ENCODE results near the gene FAR2.

Gene FAR2

DNA sequence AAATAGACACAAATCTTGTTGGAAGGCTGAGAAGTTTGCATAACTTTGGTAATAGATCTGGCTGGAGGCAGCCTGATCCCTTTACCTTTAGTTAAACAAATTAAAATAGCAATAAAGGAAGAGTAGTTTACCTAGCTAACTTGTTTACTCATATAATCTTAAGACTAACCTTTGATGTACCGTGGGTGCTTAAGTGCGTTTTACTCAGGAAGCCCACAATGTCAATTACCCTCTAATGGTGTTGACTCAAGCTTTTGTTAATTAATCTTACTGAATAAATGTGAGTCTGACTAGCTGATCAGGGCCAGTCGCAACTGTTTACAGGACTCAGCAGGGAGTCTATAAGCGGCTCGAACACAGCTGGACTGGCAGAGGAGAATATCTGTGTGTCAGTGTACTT is 51.5 kb downstream of the FAR2 start:
- no peak for DNase-seq (ENCODE audit: low read depth, low spot score)

DNA sequence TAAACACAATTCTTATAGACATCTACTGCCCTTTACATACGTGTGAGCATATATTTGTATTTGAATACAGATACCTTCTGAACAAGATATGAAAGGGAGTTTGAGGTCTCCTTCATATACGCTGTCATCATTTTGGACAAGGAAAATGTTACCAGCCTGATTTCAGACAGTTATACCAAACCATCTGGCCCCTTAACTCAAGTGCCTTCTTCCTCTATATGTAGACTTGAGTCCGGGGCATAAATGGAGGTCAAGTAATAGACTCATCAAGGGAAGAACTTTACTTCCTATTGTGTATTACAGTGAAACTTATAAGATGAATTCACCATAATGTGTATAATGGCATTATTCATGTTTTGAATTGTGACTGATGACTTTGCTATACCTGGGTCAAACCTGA is 52.2 kb downstream of the FAR2 start:
- ChIA-PET POLR2A (no interaction called here), CTCF (no interaction called here)
- H3K4me3 ChIP-seq (ENCODE audit: low read depth, low read length): no peak overlapping the region
- no peak for DNase-seq (ENCODE audit: low read depth, low spot score)
- TF ChIP-seq, protein P1, sequence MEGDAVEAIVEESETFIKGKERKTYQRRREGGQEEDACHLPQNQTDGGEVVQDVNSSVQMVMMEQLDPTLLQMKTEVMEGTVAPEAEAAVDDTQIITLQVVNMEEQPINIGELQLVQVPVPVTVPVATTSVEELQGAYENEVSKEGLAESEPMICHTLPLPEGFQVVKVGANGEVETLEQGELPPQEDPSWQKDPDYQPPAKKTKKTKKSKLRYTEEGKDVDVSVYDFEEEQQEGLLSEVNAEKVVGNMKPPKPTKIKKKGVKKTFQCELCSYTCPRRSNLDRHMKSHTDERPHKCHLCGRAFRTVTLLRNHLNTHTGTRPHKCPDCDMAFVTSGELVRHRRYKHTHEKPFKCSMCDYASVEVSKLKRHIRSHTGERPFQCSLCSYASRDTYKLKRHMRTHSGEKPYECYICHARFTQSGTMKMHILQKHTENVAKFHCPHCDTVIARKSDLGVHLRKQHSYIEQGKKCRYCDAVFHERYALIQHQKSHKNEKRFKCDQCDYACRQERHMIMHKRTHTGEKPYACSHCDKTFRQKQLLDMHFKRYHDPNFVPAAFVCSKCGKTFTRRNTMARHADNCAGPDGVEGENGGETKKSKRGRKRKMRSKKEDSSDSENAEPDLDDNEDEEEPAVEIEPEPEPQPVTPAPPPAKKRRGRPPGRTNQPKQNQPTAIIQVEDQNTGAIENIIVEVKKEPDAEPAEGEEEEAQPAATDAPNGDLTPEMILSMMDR (IDR thresholded peaks at IDR 0.05; ENCODE audit: insufficient read depth, low read length, missing control alignments): no peak

More for the DNA sequence above, 51.5 kb downstream of the FAR2 start:
- TF ChIP-seq, protein P1 (IDR thresholded peaks at IDR 0.05; ENCODE audit: insufficient read depth, low read length, missing control alignments): no peak
- H3K4me3 ChIP-seq (ENCODE audit: low read depth, low read length): no peak overlapping the region
- ChIA-PET CTCF (no interaction called here), POLR2A (no interaction called here)

DNA sequence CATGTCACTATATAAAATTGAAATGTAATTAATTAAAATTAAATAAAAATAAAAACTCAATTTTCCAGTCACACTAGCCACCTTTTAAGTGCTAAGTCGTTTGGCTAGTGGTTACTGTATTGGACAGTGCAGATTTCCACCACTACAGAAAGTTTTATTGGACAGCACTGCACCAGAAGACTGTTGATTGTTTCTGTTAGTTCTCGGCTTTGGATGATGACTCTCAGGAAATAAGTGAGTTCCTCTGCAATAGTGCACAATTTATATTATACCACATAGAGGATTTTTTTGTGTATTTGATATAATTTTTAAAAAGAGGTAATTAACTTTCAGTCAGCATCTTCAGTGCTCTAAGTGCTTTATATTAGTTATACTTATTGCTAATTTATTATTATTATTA is 52.7 kb downstream of the FAR2 start:
- ChIA-PET POLR2A (no interaction called here), CTCF (no interaction called here)
- no peak for DNase-seq (ENCODE audit: low read depth, low spot score)
- TF ChIP-seq, protein P1 (IDR thresholded peaks at IDR 0.05; ENCODE audit: insufficient read depth, low read length, missing control alignments): no peak
- H3K4me3 ChIP-seq (ENCODE audit: low read depth, low read length): no peak overlapping the region

DNA sequence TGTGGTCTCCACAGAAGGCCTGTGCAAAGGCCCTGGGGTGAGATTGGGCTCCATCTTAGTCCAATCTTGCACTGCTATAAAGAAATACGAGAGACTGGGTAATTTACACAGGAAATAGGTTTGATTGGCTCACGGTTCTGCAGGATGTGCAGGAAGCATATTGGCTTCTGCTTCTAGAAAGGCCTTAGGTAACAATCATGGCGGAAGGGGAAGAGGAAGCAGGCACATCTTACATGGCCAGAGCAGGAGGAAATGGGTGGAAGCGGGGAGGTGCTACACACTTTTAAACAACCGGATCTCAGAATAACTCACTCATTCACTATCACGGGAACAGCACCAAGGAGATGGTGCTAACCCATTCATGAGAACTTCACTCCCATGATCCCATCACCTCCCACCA is 55.4 kb downstream of the FAR2 start:
- H3K4me3 ChIP-seq (ENCODE audit: low read depth, low read length): no peak overlapping the region
- ChIA-PET POLR2A (no interaction called here), CTCF (no interaction called here)
- TF ChIP-seq, protein P1 (IDR thresholded peaks at IDR 0.05; ENCODE audit: insufficient read depth, low read length, missing control alignments): no peak
- no peak for DNase-seq (ENCODE audit: low read depth, low spot score)

DNA sequence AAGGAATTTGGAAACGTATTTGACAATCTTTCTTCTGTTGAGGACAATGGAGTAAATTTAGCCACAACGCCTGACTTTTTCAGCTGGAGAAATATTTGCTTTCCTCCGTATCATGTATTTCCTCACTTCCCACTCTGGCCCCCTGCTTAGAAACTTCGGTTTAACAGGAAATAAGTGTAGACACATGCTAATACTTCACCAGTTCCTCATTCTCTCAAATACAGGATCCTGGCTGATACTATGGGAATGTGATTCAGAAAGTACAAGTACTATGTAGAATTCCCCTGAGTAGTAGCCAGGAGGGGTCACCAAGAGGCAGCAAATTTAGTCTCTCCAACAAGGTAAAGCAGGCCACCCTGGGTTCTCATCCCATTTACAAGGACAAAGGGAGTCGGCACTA is 58.0 kb downstream of the FAR2 start:
- DNase-seq (ENCODE audit: low read depth, low spot score): no peak
- ChIA-PET POLR2A (no interaction called here), CTCF (no interaction called here)
- TF ChIP-seq, protein P1 (IDR thresholded peaks at IDR 0.05; ENCODE audit: insufficient read depth, low read length, missing control alignments): no peak
- no peak overlapping the region for H3K4me3 ChIP-seq (ENCODE audit: low read depth, low read length)

DNA sequence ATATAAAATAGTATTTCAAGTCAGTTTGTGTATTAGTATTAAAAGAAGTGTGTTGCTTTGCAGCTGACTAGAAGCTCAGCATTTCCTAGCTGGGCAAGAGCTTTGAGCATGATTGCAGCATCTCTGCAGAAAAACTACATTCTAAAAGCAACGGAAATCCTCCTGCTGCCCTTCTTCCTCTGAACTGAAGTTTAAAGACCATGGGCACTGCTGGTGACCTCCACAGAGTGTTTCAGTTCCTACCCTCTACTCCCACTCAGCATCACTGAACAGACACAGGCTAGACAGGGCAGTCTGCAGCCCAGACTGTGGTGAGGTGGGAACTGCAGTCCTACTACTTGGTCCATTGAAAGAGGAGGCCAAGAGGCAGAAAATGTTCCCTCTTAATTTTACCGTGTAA is 59.0 kb downstream of the FAR2 start:
- H3K4me3 ChIP-seq (ENCODE audit: low read depth, low read length): no peak overlapping the region
- DNase-seq (ENCODE audit: low read depth, low spot score): no peak
- TF ChIP-seq, protein P1 (IDR thresholded peaks at IDR 0.05; ENCODE audit: insufficient read depth, low read length, missing control alignments): no peak
- ChIA-PET POLR2A (no interaction called here), CTCF (no interaction called here)
